Left lung (tissue), 10 donors: ENCODE results near the gene WASF2. TPM values are rescaled to one million over a fixed set of nuclear protein-coding genes. Genes with fewer than 3 reads are reported as not detected.
A peak's percentile ranks its signal among the peaks of the same experiment; 100 is the strongest.

ENCODE experiments used
- ATAC-seq: fragments of 200-7000 bp; cut with Tn5 transposase; one replicate; pipeline ENCODE4 v1.9.1; 2020; ENCODE audit warnings: moderate library complexity
- DNase-seq, 4 donors: peaks; one replicate each; pipeline ENCODE4 v3.0.0-alpha.2; 2013 to 2020
- H3K27ac ChIP-seq, 2 donors: fragments of 200-600 bp; sonication (generic) in 1 of 2; one replicate each; pipeline versions ENCODE4 v1.5.0 to v1.8.0; 2020 to 2021
- H3K27me3 ChIP-seq, 2 donors: fragments of 200-600 bp; sonication (generic) in 1 of 2; one replicate each; pipeline versions ENCODE4 v1.5.0 to v1.8.0; 2020 to 2021
- H3K36me3 ChIP-seq, 2 donors: fragments of 200-600 bp; sonication (generic) in 1 of 2; one replicate each; pipeline versions ENCODE4 v1.5.0 to v1.8.0; 2020 to 2021
- H3K4me1 ChIP-seq, 2 donors: fragments of 200-600 bp; one replicate each; pipeline ENCODE4 v1.8.0; 2021
- H3K4me3 ChIP-seq, 2 donors: fragments of 200-600 bp; sonication (generic) in 1 of 2; one replicate each; pipeline versions ENCODE4 v1.5.0 to v1.8.0; 2020 to 2021; ENCODE audit warnings: mild to moderate bottlenecking in 1 of 2
- H3K9me3 ChIP-seq, 2 donors: fragments of 200-600 bp; sonication (generic) in 1 of 2; one replicate each; pipeline versions ENCODE4 v1.5.0 to v1.8.0; 2020 to 2021
- intact Hi-C, 2 donors: fragments of 100-400 bp; cut with DNase I; formaldehyde crosslinking; loops; one replicate each; pipeline versions ENCODE4 v1.11.2 to v1.14.2; 2022
- polyA plus RNA-seq, 6 donors: library from polyadenylated mRNA; unstranded; fragments of 120-200 nt; gene quantifications; one replicate each; pipeline ENCODE4 v1.2.1, GENCODE V29; 2013; ENCODE audit not compliant: insufficient read length in 6 of 6
- total RNA-seq, 2 donors: library from RNA; stranded (reverse); fragmentation: NEBNext Ultra II Directional; extraction: Animal tissue kit (Norgen Biotek cat#: 25700); gene quantifications; one replicate each; pipeline ENCODE4 v1.2.1, GENCODE V29; 2021
- TF ChIP-seq, protein P1 (sequence below), 2 donors: fragments of 200-600 bp; sonication (generic) in 1 of 2; IDR thresholded peaks; one replicate each; pipeline versions ENCODE4 v1.5.0 to v1.8.0; 2021; ENCODE audit warnings: antibody characterized with exemption in 2 of 2
- donor health status: DM: no; HTN: yes; CAD: no.
- donor health status: DM: no; HTN: no; CAD: no.

Gene WASF2
- total and polyA plus RNA-seq, 8 donors = 108 to 147 (median 134) TPM

DNA sequence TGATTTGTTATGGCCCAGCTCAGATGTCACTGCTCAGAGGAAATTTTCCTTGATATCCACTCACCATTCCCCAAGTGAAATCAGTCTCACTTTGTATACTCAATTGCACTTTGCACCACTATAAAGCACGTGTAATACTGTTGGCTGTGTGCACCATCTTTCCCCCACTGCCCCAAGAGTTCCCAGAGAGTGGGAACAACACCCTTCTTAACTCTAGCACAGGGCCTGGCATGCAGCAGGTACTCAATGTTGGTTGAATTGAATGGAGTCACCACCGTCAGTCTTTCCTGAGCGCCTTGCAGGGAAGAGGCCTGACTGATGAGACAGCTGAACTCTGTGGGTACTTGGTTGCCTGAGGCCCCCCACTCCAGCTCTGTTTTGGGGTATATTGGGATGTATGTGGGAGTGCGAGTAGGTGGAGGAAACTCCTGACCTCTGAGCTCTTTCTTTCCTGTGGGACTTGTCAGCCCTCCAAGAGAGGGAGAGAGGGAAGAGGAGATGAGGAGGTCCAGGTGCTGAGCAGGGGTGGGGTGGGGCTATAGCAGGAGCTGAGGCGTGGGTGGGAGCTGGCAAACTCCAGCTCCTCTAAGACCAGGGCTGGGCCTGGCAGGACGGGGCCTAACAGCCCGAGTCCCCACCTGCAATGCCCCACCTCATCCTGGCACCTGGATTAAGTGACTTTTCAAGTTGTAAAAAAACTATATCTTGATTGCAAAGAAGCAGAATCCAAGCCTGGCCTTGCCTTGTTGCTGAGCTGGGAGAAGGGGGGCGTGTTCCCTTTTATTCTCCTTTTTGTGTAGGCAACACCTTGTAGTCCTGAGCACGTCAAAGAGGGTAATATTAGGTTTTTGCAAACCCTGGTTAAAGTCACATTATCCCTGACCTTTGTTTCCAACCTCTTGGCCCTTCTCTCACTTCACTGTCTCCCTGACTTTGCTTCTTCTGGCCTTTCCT, 19.4 kb upstream of the WASF2 start:
- Histone ChIP-seq H3K4me3 (no peak overlapping the region), H3K36me3 (no peaks in the 10 kb centered on the region), H3K27ac (no peak overlapping the region), H3K9me3 (no peaks in the 10 kb centered on the region), H3K4me1 (peaks cover 13 to 20% of the 10 kb centered on the region in 2 donors), H3K27me3 (no peaks in the 10 kb centered on the region)
- DNase-seq = no peak
- intact Hi-C loops = no loop called here
- ATAC-seq = peak; percentile 54
- TF ChIP-seq, protein P1, sequence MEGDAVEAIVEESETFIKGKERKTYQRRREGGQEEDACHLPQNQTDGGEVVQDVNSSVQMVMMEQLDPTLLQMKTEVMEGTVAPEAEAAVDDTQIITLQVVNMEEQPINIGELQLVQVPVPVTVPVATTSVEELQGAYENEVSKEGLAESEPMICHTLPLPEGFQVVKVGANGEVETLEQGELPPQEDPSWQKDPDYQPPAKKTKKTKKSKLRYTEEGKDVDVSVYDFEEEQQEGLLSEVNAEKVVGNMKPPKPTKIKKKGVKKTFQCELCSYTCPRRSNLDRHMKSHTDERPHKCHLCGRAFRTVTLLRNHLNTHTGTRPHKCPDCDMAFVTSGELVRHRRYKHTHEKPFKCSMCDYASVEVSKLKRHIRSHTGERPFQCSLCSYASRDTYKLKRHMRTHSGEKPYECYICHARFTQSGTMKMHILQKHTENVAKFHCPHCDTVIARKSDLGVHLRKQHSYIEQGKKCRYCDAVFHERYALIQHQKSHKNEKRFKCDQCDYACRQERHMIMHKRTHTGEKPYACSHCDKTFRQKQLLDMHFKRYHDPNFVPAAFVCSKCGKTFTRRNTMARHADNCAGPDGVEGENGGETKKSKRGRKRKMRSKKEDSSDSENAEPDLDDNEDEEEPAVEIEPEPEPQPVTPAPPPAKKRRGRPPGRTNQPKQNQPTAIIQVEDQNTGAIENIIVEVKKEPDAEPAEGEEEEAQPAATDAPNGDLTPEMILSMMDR (IDR thresholded peaks at IDR 0.05) = no peak

- TF ChIP-seq, protein P1 (IDR thresholded peaks at IDR 0.05) = no peak
- Histone ChIP-seq H3K36me3 (no peaks in the 10 kb centered on the region), H3K9me3 (no peaks in the 10 kb centered on the region), H3K4me1 (peaks cover 13 to 14% of the 10 kb centered on the region in 2 donors), H3K27me3 (no peaks in the 10 kb centered on the region), H3K27ac (no peak overlapping the region), H3K4me3 (no peak overlapping the region)
- ATAC-seq (no peak), DNase-seq (no peak)
- intact Hi-C loops = no loop called here
Measured at GRCh38 chr1:27507960-27508665, 18.1 kb upstream of the WASF2 start.

DNA sequence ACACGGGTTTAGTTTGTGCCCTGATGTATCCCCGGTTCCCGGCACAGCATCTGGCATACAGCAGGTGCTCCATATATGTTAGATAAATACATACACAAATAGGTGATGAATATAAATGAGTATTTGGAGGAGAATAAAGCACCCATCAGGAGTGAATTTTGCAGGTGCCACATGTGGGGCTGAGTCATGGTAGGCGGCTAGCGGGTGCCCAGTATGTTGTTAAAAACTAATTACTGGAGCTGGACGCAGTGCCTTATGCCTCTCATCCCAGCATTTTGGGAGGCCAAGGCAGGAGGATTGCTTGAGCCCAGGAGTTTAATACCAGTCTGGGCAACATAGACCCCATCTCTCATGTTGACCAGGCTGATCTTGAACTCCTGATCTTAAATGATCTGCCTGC, 16.7 kb upstream of the WASF2 start:
- ATAC-seq (no peak), DNase-seq (no peak)
- Histone ChIP-seq H3K36me3 (no peaks in the 10 kb centered on the region), H3K27me3 (no peaks in the 10 kb centered on the region), H3K27ac (no peak overlapping the region), H3K9me3 (no peaks in the 10 kb centered on the region), H3K4me1 (peaks cover 13% of the 10 kb centered on the region in 2 donors), H3K4me3 (no peak overlapping the region)
- TF ChIP-seq, protein P1 (IDR thresholded peaks at IDR 0.05) = no peak
- intact Hi-C loops = no loop called here

DNA sequence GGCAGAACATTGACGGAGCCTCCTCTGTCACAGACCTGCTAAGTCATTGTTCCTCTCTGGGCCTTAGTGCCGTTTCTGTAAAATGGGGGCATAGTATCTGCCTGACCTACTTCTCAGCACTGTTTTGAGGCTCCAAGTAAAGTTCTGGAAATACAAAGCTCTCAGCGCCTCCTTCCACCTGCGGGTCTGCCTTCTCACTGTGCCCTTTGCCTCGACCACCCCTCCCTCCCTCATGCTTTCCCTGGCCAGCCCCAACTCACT, 15.4 kb upstream of the WASF2 start:
- H3K36me3 ChIP-seq = no peaks in the 10 kb centered on the region
- intact Hi-C loops = no loop called here
- no peaks in the 10 kb centered on the region for H3K9me3 ChIP-seq
- peaks cover 13% of the 10 kb centered on the region in 2 donors for H3K4me1 ChIP-seq
- TF ChIP-seq, protein P1 (IDR thresholded peaks at IDR 0.05) = no peak
- H3K27me3 ChIP-seq = no peaks in the 10 kb centered on the region
- H3K27ac ChIP-seq = peak overlapping the region; percentile 77 to 89
- no peak for DNase-seq
- no peak for ATAC-seq
- H3K4me3 ChIP-seq = no peak overlapping the region
